ENCODE results near the gene PNMT. TPM values are rescaled to one million over a fixed set of nuclear protein-coding genes. Genes with fewer than 3 reads are reported as not detected.

Gene PNMT
- total RNA-seq, 1 donor from 2014 or later: not detected

DNA sequence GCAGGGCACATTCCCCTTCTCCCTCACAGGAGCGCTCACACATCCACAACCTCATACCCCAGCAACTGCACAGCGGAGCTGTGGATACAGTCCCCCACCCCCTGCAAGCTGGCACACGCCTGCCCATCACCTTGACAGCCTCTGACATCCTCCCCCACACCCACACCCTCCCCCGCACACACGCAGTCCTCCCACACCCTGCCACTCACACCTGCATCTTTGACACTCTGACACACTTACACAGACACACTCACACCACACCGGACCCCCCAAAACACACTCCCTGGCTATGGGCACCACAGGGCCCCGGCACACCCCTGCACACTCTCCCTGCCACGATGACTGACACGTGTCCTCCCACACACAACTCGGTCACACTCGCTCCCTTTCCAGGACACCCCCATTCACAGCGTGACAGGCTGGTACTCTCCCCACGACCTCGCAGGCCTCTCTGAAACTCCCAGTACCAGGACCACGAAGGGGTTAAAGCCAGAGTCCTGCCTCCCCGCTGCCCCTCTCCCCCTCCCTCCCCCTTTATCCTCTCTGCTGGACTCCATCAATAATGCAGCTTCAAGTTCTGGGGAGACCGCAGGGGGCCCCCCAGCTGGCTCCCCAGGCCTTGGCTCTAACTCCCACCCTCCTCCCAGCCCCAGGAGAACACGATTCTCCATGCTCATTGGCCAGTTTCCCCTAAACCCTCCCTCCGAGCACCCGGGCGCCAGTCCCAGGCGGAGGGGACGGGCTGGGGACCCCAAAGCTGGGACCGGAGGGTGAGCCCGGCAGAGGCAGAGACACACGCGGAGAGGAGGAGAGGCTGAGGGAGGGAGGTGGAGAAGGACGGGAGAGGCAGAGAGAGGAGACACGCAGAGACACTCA lies 41.8 kb upstream of the PNMT start, which contains the start of gene PPP1R1B:
PPP1R1B (plus strand) TSS at position 782 of the 876 bp plus-strand sequence. CDS start 441 bp downstream, outside the sequence.
- H3K36me3 Mint-ChIP-seq (ENCODE audit: unreplicated experiment): no peaks in the 10 kb centered on the region
- TF ChIP-seq, protein P1, sequence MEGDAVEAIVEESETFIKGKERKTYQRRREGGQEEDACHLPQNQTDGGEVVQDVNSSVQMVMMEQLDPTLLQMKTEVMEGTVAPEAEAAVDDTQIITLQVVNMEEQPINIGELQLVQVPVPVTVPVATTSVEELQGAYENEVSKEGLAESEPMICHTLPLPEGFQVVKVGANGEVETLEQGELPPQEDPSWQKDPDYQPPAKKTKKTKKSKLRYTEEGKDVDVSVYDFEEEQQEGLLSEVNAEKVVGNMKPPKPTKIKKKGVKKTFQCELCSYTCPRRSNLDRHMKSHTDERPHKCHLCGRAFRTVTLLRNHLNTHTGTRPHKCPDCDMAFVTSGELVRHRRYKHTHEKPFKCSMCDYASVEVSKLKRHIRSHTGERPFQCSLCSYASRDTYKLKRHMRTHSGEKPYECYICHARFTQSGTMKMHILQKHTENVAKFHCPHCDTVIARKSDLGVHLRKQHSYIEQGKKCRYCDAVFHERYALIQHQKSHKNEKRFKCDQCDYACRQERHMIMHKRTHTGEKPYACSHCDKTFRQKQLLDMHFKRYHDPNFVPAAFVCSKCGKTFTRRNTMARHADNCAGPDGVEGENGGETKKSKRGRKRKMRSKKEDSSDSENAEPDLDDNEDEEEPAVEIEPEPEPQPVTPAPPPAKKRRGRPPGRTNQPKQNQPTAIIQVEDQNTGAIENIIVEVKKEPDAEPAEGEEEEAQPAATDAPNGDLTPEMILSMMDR (IDR thresholded peaks at IDR 0.05; ENCODE audit: partially characterized antibody, unreplicated experiment): no peak
- H3K4me3 Mint-ChIP-seq (ENCODE audit: unreplicated experiment): peak within 1 kb of the TSS; percentile 81
- no peak within 1 kb of the TSS for H3K27ac Mint-ChIP-seq (ENCODE audit: unreplicated experiment)
- peaks cover 2% of the 10 kb centered on the region for H3K4me1 Mint-ChIP-seq (ENCODE audit: low read depth, unreplicated experiment)
- H3K9me3 Mint-ChIP-seq (ENCODE audit: unreplicated experiment): peaks cover 4% of the 10 kb centered on the region
- peaks cover 17% of the 10 kb centered on the region for H3K27me3 Mint-ChIP-seq (ENCODE audit: unreplicated experiment)
- no peak for DNase-seq

GRCh38 chr17:39627047-39627711 lies 41.1 kb upstream of the PNMT start:
- H3K4me1 Mint-ChIP-seq (ENCODE audit: low read depth, unreplicated experiment): peaks cover 2% of the 10 kb centered on the region
- no peak for DNase-seq
- peaks cover 17% of the 10 kb centered on the region for H3K27me3 Mint-ChIP-seq (ENCODE audit: unreplicated experiment)
- H3K4me3 Mint-ChIP-seq (ENCODE audit: unreplicated experiment): peak overlapping the region; percentile 81
- H3K27ac Mint-ChIP-seq (ENCODE audit: unreplicated experiment): no peak overlapping the region
- H3K9me3 Mint-ChIP-seq (ENCODE audit: unreplicated experiment): peaks cover 4% of the 10 kb centered on the region
- no peaks in the 10 kb centered on the region for H3K36me3 Mint-ChIP-seq (ENCODE audit: unreplicated experiment)
- TF ChIP-seq, protein P1 (IDR thresholded peaks at IDR 0.05; ENCODE audit: partially characterized antibody, unreplicated experiment): no peak

GRCh38 chr17:39627712-39628516 lies 40.3 kb upstream of the PNMT start:
- no peaks in the 10 kb centered on the region for H3K36me3 Mint-ChIP-seq (ENCODE audit: unreplicated experiment)
- peaks cover 17% of the 10 kb centered on the region for H3K27me3 Mint-ChIP-seq (ENCODE audit: unreplicated experiment)
- H3K27ac Mint-ChIP-seq (ENCODE audit: unreplicated experiment): no peak overlapping the region
- no peak for DNase-seq
- H3K9me3 Mint-ChIP-seq (ENCODE audit: unreplicated experiment): peaks cover 3% of the 10 kb centered on the region
- peaks cover 2% of the 10 kb centered on the region for H3K4me1 Mint-ChIP-seq (ENCODE audit: low read depth, unreplicated experiment)
- no peak overlapping the region for H3K4me3 Mint-ChIP-seq (ENCODE audit: unreplicated experiment)
- TF ChIP-seq, protein P1 (IDR thresholded peaks at IDR 0.05; ENCODE audit: partially characterized antibody, unreplicated experiment): no peak

DNA sequence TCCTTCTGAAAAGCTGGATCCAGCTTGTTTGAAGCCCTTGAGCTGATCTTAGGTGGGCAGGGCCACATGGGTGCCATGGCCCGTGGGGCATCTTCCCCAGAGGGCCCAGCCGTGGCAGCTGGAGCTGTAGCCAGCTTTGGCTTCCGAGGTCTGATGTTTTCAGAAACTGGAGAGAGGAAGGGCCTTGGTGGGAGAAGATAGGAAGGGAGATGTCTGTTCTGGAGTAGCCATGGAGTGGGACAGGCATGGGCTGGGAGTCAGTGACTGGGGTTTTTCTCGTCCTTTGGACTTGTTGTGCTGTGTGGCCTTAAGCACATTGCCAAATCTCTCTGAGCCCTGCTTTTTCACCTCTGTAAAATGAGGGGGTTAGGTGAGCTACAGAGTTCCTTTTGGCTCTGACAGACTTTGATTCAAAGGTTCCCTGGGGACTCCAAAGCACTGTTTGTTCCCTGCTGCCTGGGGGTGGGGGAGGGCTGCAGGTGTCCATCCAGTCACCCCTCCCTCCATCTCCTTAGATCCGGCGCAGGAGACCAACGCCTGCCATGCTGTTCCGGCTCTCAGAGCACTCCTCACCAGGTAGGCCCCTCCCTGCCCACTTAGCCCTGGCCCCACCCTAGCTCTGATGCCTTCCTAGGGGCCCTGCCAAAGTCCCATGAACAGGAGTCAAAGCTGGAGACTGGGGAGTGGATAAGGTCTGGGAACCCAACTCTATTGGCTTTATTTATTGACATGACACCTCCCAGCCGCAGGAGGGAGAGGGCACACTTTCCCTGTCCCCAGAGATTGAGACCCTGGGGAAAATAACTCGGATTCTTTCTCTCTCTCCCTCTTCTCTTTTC lies 39.4 kb upstream of the PNMT start:
- no peak overlapping the region for H3K27ac Mint-ChIP-seq (ENCODE audit: unreplicated experiment)
- no peak overlapping the region for H3K4me3 Mint-ChIP-seq (ENCODE audit: unreplicated experiment)
- no peaks in the 10 kb centered on the region for H3K36me3 Mint-ChIP-seq (ENCODE audit: unreplicated experiment)
- peaks cover 17% of the 10 kb centered on the region for H3K27me3 Mint-ChIP-seq (ENCODE audit: unreplicated experiment)
- DNase-seq: no peak
- H3K4me1 Mint-ChIP-seq (ENCODE audit: low read depth, unreplicated experiment): peaks cover 2% of the 10 kb centered on the region
- H3K9me3 Mint-ChIP-seq (ENCODE audit: unreplicated experiment): peaks cover 4% of the 10 kb centered on the region
- TF ChIP-seq, protein P1 (IDR thresholded peaks at IDR 0.05; ENCODE audit: partially characterized antibody, unreplicated experiment): no peak

Data from glutamatergic neuron (in vitro differentiated cells).